ENCODE data around the gene PURA. TPM values are rescaled to one million over a fixed set of nuclear protein-coding genes. Genes with fewer than 3 reads are reported as not detected.

PURA gene
- total RNA-seq, 2 experiments from 2014 or later, result 8.2 to 9.2 TPM

- Mint-ChIP-seq H3K9me3 (no peaks in the 10 kb centered on the region), H3K4me3 (no peak overlapping the region)
- POLR2A ChIA-PET, result no interaction called here
Measured at GRCh38 chr5:140104100-140104499, 9.8 kb upstream of the PURA start.

GRCh38 chr5:140106101-140106500 is 7.8 kb upstream of the PURA start:
- POLR2A ChIA-PET, result interaction anchor here (1.1 kb wide), 1 partner anchor 8 kb away, joined by 5 read pairs; the partner anchor contains the start of gene PURA

More at GRCh38 chr5:140104100-140104499, 9.8 kb upstream of the PURA start:
- ATAC-seq (no peak), DNase-seq (no peak)
- intact Hi-C loops (cut with micrococcal nuclease), result no loop called here
- peaks cover 2% of the 10 kb centered on the region for H3K36me3 Mint-ChIP-seq (ENCODE audit: low read depth)
- no peak overlapping the region for H3K27ac Mint-ChIP-seq
- CTCF ChIA-PET, result interaction anchor here (1.3 to 2.5 kb wide), 3 partner anchors 14 to 42 kb away, joined by 3 to 10 read pairs (median 6); no protein-coding TSS in a partner anchor
- H3K27me3 Mint-ChIP-seq, result peaks cover 11% of the 10 kb centered on the region
- H3K4me1 Mint-ChIP-seq (ENCODE audit: low read depth), result peaks cover 19% of the 10 kb centered on the region
- TF ChIP-seq, protein P1, sequence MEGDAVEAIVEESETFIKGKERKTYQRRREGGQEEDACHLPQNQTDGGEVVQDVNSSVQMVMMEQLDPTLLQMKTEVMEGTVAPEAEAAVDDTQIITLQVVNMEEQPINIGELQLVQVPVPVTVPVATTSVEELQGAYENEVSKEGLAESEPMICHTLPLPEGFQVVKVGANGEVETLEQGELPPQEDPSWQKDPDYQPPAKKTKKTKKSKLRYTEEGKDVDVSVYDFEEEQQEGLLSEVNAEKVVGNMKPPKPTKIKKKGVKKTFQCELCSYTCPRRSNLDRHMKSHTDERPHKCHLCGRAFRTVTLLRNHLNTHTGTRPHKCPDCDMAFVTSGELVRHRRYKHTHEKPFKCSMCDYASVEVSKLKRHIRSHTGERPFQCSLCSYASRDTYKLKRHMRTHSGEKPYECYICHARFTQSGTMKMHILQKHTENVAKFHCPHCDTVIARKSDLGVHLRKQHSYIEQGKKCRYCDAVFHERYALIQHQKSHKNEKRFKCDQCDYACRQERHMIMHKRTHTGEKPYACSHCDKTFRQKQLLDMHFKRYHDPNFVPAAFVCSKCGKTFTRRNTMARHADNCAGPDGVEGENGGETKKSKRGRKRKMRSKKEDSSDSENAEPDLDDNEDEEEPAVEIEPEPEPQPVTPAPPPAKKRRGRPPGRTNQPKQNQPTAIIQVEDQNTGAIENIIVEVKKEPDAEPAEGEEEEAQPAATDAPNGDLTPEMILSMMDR (IDR thresholded peaks at IDR 0.05), result no peak

DNA sequence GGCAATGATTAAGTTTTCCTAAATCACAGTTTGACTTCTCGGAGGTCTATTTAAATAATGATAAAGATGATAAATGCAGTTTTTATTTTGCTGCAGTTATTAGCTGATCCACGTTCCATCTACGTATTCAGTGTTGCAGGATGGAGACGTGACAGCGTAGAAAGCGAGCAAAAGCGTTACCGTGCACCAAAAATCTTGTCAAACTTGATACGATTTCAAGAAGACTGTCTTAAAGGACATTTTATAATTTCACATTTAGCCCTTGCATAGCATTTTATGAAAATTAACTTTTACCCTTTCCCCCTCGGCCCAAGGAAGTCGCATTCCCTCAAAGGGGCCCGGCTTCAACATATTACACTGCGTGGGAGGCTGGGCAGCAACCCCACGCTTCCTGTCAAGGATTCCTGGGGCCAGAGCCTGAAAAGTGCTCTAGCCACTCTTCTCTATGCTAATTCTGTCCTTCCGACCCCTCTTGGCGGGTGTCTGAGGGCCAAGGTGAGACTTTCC is 7.1 kb upstream of the PURA start:
- Mint-ChIP-seq H3K9me3 (no peaks in the 10 kb centered on the region), H3K4me1 (ENCODE audit: low read depth) (peaks cover 32% of the 10 kb centered on the region), H3K27me3 (peaks cover 18% of the 10 kb centered on the region), H3K4me3 (peak overlapping the region; percentile 99), H3K27ac (peak overlapping the region; percentile 91), H3K36me3 (ENCODE audit: low read depth) (peaks cover 2% of the 10 kb centered on the region)
- intact Hi-C loops (cut with micrococcal nuclease), result no loop called here
- ATAC-seq, result no peak
- no peak for DNase-seq
- POLR2A ChIA-PET, result interaction anchor here (0.7 to 1.0 kb wide), 2 partner anchors 14 to 212 kb away, joined by 3 read pairs; no protein-coding TSS in a partner anchor
- CTCF ChIA-PET, result interaction anchor here (0.6 to 3.3 kb wide), 7 partner anchors 11 to 72 kb away, joined by 3 to 12 read pairs (median 7); no protein-coding TSS in a partner anchor
- TF ChIP-seq, protein P1 (IDR thresholded peaks at IDR 0.05), result no peak

More at GRCh38 chr5:140106101-140106500, 7.8 kb upstream of the PURA start:
- no peak for DNase-seq
- Mint-ChIP-seq H3K36me3 (ENCODE audit: low read depth) (peaks cover 2% of the 10 kb centered on the region), H3K9me3 (no peaks in the 10 kb centered on the region), H3K4me1 (ENCODE audit: low read depth) (peaks cover 27% of the 10 kb centered on the region), H3K27me3 (peaks cover 12% of the 10 kb centered on the region), H3K4me3 (no peak overlapping the region), H3K27ac (peak overlapping the region; percentile 6)
- intact Hi-C loops (cut with micrococcal nuclease), result no loop called here
- TF ChIP-seq, protein P1 (IDR thresholded peaks at IDR 0.05), result no peak
- CTCF ChIA-PET, result interaction anchor here (0.7 to 2.9 kb wide), 11 partner anchors 9 to 224 kb away, joined by 3 to 10 read pairs (median 4); no protein-coding TSS in a partner anchor
- ATAC-seq, result no peak

- peak; percentile 91 for ATAC-seq
- peaks cover 39% of the 10 kb centered on the region for H3K4me1 Mint-ChIP-seq (ENCODE audit: low read depth)
- POLR2A ChIA-PET, result interaction anchor here (0.7 to 1.0 kb wide), 2 partner anchors 15 to 213 kb away, joined by 3 read pairs; no protein-coding TSS in a partner anchor
- peak overlapping the region; percentile 91 for H3K27ac Mint-ChIP-seq
- peaks cover 2% of the 10 kb centered on the region for H3K36me3 Mint-ChIP-seq (ENCODE audit: low read depth)
- H3K4me3 Mint-ChIP-seq, result peak overlapping the region; percentile 99
- TF ChIP-seq, protein P1 (IDR thresholded peaks at IDR 0.05), result peak; percentile 15
- DNase-seq, result peak; percentile 93
- H3K27me3 Mint-ChIP-seq, result peaks cover 22% of the 10 kb centered on the region
- intact Hi-C loops (cut with micrococcal nuclease), result no loop called here
- no peaks in the 10 kb centered on the region for H3K9me3 Mint-ChIP-seq
- CTCF ChIA-PET, result interaction anchor here (0.6 to 3.3 kb wide), 6 partner anchors 11 to 72 kb away, joined by 3 to 12 read pairs (median 6); no protein-coding TSS in a partner anchor
Measured at GRCh38 chr5:140107312-140108092, 6.4 kb upstream of the PURA start.
